ENCODE data around the gene LAMC3.

The LAMC3 gene

GRCh38 chr9:131117121-131117761, 108.3 kb downstream of the LAMC3 start:
- no peak for DNase-seq (ENCODE audit: low spot score)

GRCh38 chr9:131117762-131118145, 108.8 kb downstream of the LAMC3 start:
- DNase-seq (ENCODE audit: low spot score): no peak

GRCh38 chr9:131119600-131119999, 110.6 kb downstream of the LAMC3 start:
- DNase-seq (ENCODE audit: low spot score): no peak

DNA sequence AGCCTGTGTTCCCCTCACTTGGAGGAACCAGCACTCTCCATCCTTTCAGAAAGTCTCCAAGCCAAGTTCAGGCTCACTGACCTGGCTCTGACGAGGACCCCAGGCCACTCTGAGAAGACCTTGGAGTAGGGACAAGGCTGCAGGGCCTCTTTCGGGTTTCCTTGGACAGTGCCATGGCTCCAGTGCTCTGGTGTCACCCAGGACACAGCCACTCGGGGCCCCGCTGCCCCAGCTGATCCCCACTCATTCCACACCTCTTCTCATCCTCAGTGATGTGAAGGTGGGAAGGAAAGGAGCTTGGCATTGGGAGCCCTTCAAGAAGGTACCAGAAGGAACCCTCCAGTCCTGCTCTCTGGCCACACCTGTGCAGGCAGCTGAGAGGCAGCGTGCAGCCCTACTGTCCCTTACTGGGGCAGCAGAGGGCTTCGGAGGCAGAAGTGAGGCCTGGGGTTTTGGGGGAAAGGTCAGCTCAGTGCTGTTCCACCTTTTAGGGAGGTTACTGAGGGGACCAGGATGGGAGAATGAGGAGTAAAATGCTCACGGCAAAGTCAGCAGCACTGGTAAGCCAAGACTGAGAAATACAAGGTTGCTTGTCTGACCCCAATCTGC, 111.8 kb downstream of the LAMC3 start:
- no peak for DNase-seq (ENCODE audit: low spot score)

DNA sequence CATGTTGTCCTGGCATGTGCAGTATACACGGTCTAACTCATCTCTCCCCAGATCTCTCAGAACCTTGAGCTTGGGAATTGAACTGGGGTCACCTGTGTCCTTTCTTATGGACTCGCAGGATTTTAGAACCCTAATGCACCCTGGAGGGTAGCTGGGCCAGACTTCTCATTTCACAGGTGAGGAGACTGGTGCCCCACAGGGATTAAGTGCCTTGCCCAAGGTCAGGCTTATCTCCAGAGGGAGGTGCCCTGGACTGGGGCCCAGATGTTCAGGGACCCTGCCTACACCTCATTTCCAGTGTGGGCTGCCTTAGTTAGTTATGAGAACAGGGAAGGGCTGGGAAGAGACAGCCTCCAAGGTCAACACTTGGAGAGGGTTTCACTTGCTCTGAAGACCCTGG, 112.4 kb downstream of the LAMC3 start:
- DNase-seq (ENCODE audit: low spot score): no peak

DNA sequence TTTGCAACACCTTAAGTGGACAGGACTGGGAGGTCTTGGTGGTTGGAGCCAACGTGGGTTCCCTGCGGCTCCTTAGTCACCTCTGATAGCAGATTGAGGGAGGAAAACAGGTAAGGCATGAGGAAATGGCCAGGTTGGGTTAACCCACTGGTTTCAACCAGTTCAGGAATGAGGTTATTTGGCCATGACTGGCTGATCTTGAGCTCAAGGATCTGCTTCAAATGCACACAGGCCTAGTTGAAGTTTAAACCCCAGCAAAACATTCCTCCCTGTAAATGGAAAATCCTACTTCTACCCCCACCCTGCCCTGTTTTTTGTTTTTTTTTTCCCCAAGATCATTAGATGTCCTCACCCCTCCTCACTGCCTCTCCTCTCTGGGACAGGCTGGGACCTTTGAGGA, 113.2 kb downstream of the LAMC3 start:
- DNase-seq (ENCODE audit: low spot score): no peak

- no peak for DNase-seq (ENCODE audit: low spot score)
Measured at GRCh38 chr9:131125038-131125287, 116.0 kb downstream of the LAMC3 start.

- peak; percentile 99 for DNase-seq (ENCODE audit: low spot score)
Measured at GRCh38 chr9:131125288-131126058, 116.5 kb downstream of the LAMC3 start, which contains the start of gene NUP214. NUP214 (plus strand) TSS chr9:131125586; CDS start chr9:131125705, 119 bp downstream.

- DNase-seq (ENCODE audit: low spot score): no peak
Measured at GRCh38 chr9:131126059-131126426, 117.1 kb downstream of the LAMC3 start.

- no peak for DNase-seq (ENCODE audit: low spot score)
Measured at GRCh38 chr9:131129183-131129582, 120.2 kb downstream of the LAMC3 start.

GRCh38 chr9:131138676-131139075, 129.7 kb downstream of the LAMC3 start:
- no peak for DNase-seq (ENCODE audit: low spot score)

DNA sequence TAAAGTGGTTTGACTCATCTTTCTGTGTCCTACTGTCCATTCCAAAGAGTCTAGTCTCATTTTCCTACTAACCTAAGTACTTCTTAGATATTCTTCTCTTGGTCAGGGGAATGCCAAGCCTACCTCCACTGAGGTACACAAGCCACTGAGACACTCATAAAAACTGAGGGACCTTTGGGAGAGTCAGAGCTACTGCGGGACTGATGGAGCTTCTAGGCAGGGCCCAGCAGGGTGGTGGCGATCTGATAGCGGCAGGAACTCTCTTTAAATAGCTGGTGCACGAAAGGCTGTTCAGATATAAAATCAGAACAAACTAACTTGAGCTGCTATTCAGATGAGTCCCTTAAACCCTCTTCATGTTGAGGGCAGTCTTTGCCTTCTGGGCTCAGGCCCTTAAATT, 131.1 kb downstream of the LAMC3 start:
- DNase-seq (ENCODE audit: low spot score): no peak

- no peak for DNase-seq (ENCODE audit: low spot score)
Measured at GRCh38 chr9:131140550-131140949, 131.6 kb downstream of the LAMC3 start.

- DNase-seq (ENCODE audit: low spot score): no peak
Measured at GRCh38 chr9:131142160-131142559, 133.2 kb downstream of the LAMC3 start.
